Activated T-cell treated with anti-CD3 and anti-CD28 coated beads for 1 hour (primary cell): ENCODE measurements around the gene USP28.
"Not testable (repeated sequence)": the region's sequence is repeated elsewhere in the genome, so short reads cannot be mapped to it uniquely, and the experiment has no call there.

Experiments used
- DNase-seq: peaks from one replicate; pipeline ENCODE4 v3.0.0-alpha.2; 2020; ENCODE audit warnings: low read depth

USP28 gene

DNA sequence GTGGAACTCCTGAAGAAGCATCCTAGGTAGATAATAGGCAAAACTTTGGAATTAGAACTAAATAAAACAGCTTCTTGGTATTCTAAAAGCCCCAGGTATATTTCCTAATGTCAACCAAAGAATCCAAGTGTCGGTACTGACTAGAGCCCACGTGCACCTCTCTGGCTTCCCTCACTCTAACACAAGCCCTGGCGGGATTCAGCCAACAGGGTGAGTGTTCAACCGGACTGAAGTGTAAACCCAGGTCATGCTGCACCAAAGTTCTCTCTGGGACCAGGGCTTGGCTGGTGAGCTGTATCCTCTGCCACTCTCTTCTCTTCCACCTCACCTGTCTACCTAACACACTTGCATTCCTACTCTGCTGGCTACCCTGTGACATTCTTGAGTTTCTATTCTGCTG is 40.1 kb downstream of the USP28 start:
- DNase-seq = no peak

DNA sequence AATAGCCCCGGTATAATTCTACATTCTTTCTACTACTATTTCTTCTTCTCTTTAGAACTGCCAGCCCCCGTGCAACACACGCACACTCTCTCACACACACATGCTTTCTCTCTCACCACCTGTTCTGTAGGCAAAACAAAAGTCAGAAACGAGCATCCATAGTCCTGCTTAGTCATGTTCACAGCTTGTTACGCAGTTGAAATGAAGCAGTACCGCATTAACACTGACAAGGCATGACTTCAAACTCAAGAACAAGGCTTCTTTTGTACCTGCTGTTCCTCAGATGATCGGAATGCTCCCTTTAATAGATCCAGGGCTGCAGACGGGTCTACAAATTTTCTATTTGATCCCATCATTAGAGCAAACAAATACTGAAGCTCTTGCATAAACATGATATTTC is 42.2 kb downstream of the USP28 start:
- no peak for DNase-seq

DNA sequence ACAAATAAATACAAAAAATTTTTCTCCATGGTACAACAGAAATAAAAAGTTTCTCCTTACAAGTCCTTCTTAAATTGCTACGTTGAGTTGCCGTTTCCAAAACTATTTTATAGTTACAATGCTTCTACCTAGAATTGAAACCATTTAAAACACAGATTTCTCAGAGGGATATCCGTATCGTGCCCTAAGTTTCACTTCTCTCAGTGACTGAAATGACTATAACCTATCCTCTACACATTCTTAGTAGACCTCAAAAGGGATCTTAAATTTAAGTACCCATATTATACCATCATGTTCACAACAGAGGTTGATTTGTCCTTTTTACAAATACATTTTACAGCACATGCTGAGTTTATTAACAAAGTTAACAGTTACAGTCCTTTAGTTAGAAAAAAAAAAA is 44.1 kb downstream of the USP28 start:
- no peak for DNase-seq

DNA sequence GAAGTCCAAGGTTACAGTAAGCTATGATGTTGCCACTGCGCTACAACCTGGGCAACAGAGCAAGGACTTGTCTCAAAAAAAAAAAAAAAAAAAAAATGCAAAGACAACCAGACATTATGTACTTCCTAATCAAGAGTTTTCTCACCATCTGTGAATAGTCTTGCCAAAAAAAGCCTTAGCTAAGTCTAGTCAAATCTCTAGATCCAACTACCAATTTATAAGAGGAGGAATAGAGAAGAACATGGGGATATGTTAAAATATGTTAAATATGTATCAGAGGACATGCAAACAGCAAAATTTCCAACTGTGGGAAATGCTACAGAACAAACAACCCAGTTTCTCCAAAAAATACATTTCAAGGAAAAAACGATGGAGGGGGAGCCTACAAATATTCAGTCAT is 45.6 kb downstream of the USP28 start:
- no peak for DNase-seq

DNA sequence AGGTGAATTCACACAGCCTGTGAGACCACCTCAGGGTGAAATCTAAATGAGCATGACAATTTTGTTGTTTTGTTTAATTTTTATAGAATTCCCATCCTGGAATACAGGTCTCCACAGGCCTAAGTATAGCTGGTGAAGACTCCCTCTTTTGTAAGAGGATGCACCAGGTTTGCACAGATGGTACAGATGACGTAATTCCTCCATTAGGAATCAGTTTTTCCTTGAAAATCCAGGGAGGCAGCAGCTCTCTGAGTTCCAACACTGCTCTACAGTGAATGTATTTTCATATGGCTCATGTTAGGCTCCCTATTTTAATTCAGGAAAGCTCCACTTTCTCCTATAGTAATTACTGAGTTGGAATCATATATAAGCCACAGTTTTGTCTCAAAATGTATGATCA is 47.2 kb downstream of the USP28 start:
- no peak for DNase-seq

DNA sequence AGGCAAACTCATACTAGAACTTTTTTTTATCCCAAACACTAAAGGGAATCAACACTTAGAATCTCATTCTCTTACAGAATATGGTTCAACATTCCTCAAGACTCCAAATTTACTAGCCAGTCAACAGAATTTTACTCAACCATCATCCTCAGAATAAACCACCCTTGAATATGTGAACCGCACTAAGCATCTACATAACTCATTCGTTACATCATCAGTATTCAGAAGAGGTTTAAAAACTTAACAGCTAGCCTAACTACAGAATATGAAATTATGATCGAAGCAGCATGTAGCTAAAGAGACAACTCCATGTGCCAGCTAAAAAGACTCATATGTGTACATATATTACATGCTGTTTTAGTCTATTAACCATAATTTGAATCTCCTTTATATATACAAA is 47.9 kb downstream of the USP28 start:
- no peak for DNase-seq

DNA sequence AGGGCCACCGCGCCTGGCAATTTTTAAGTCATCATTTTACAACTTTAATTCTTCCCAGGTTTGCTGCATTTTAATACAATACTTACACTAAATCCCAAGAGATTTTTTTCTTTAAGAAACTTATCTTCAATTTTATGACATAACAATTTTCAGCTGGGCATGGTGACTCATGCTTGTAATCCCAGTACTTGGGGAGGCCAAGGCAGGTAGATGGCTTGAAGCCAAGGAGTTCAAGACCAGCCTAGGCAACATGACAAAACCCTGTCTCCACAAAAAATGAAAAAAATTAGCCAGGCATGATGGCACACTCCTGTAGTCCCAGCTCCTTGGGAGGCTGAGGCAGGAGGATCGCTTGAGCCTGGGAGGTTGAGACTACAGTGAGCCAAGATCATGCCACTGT is 56.9 kb downstream of the USP28 start:
- no peak for DNase-seq

DNA sequence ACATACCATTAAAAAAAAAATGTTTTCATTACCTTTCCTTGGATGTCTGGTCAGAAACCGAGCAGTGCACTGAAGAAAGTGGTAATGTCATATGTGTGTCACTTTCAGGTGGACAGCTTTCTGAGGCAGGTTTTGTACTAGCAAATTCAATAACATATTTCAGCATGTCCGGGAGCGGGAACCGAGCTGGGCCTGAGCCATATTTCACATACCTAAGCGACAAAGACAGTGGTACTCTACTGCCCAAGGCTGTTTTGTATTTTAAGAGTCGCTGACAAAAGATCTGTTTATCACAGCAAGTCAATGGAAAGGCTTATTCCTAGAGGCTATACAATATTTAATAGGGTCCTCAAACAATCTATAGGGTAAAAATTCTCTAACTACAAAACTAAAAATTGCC is 57.7 kb downstream of the USP28 start:
- DNase-seq = no peak

DNA sequence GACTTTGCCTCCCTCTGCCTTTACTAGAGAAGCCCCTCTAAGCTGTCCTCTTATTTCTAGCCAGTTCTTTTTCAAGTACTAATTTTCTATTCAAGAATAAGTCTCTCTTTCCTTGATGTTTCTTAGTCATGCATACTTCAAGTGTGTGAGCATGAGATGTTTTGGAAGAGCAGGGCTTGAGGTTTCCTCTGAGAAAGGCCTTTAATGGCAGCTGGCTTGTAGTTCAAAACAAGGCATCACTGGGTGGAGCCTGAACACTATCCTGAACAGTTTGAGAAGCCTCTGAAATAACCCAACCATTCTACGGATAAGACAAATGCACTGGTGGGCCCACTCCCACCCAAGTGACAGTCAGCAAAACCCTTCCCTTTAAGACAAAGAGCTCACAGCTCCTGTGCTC is 58.2 kb downstream of the USP28 start:
- DNase-seq = no peak

DNA sequence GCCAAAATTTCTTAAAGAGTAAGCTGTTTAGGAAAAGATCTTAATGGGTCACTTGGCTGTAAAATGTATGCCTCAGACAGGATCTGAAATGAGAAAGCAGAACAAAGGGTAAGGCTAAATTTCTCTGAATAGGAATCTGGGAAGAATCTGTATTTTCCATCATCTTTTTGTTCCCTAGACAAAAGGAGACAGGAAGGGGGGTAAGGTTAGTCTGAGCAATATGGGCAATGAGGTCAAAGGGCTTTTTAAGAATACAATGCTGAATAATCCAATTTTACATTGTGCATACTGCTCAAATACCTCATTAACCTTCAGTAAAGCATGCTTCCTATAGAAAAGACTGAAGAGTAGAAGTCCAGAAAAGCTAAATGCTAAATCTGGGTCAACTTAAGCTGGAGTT is 61.2 kb downstream of the USP28 start:
- no peak for DNase-seq

DNA sequence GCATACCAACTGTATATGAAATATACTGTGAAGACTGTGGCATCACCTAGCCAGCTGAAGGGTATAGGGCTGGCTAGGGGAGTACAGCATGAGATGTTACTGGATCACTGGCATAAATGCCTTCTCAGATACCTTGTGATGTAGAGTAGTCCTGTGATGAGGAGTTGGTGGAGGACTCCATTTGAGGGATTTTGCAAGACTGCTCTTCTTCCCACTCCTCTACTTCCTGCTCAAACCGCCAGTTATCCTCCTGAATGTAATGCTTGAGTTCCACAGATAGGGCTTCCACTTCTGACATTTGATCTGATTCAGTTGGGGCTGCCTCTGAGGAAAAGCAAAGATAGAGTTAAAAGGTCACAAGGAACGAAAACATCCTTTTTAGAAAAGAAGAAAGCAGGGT is 66.4 kb downstream of the USP28 start:
- no peak for DNase-seq

DNA sequence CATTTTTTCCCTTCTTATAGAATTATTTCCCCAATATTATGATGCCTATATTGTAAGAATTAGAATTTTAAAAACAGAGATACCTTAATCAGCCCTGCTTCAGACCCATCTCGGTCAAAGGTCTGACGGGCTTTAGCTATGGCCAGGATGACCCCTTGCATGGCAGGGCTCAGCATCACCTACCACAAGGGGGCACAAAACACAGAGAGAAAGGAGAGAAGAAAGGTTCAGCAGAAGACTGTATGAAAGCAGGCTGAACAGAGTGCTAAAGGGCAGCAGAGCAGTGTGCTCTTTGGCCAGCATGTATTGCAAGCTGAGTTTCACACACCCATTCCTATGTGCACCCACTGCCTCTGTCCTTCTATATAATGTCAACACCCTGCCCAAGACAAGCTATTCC is 69.0 kb downstream of the USP28 start:
- no peak for DNase-seq

DNA sequence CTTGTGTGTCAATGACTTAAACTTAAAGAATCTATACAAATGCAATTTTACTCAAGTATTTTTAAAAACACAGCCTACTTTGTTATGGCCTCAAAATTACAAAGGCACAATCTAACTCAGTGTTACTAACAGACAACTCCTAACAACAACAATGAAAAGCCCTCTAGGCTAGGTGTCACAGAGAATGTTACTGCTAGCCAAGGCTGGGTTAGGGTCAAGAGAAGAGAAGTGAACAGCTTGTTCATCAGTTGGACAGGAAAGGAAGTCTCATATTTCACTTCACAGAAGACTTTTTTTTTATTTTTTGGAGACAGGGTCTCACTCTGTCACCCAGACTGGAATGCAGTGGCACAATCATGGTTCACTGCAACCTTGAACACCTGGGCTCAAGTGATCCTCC is 69.7 kb downstream of the USP28 start:
- no peak for DNase-seq

DNA sequence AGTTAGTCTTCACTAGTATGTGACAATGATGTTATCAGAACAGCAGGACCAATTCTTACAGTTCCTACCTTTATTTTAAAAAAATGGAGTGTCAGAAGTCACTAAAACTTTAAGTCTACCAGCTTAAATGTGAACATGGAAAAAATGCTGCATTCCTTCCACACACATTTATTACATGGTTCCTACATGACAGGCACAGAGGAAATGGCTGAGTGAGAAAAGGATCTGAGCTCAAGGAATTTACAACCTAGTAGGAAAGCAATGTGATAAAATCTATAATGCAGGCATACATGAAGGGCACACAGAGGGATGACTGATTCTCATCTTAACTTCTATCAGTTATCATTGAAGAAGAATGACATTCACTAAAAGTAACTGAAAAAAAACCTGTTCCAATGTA is 72.8 kb downstream of the USP28 start:
- no peak for DNase-seq

DNA sequence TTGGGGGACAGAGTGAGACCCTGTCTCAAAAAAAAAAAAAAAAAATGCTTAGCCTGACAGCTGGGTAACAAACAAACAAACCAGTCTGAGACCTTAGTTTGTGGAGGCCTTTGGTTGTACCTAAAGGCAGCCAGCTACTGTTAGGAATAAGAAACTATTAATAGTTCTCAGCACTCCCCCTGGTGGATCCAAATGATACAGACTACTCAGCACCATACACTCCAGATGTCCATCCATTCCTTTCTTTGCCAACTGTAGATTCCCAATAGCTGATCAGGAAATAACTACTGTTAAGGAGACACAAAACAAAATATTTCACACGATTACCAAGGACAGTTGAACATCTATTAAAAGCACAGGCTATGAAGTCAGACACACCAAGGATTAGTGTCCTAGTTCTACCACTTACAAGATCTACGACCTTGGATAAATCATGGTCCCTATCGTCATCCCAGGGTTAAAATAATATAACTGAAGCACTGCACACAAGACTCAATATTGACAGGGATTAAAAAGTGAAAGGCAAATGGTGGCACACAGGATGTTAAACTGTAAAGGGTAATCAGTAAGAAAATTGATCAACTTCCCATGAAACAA is 78.6 kb downstream of the USP28 start:
- DNase-seq = no peak

DNA sequence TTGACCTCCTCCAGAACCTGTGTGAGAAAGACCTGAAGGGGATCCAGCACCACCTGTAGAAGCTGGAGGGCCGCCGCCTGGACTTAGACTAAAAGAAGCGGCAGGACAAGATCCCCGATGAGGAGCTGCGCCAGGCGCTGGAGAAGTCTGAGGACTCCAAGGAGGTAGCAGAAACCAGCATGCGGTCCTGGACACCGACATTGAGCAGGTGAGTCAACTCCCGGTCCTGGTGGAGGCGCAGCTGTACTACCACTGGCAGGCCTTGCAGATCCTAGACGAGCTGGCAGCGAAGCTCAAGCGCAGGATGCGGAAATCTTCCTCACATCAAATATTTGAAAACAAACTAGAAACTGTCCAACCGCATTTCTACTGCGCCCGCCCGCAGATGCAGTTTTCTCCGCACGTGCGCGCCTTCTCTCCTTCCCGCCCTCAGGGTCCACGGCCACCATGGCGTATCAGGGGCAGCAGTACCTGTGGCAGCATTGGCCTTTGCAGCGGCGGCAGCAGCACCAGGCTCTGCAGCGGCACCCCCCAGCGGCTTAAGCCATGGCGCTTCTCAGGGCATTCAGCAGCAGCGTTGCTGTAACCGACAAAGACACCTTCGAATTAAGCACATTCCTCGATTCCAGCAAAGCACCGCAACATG is 85.6 kb downstream of the USP28 start:
- no peak for DNase-seq

DNA sequence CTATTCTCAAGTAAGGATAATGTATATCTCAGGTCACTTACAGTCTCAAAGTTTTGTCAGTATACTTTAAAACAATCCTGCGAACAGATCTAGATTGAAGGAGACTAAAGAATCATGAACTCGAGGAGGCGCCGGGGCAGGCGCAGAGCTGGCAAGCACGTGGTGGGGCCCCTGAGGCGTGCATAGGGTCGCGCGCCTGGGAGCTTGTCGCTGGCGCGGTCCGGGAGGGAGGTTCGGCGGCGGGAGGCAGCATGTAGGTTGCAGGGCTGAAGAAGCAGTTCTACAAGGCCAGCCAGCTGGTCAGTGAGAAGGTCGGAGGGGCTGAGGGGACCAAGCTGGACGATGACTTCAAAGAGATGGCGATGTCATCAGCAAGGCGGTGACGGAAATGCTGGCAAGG is 86.4 kb downstream of the USP28 start:
- not testable (repeated sequence) for DNase-seq

DNA sequence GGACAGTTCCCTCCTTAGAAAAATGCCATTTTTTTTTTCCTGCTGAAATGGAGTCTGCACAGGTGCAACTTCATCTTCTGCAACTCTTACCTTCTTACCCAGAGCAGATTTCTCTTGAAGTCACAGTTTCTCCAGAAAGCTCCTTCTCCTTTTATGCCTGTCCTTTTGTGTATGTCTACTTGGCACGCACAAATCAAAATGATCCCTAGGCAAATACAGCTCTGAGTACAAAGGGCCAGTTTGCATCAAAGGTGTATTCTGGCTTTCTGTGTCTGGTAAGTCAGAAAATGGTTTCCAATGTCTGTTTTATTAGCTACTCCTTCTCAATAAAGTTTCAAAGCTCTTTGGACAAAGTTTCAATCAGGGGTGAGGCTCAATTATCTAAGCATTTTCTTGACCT is 93.2 kb downstream of the USP28 start:
- no peak for DNase-seq

DNA sequence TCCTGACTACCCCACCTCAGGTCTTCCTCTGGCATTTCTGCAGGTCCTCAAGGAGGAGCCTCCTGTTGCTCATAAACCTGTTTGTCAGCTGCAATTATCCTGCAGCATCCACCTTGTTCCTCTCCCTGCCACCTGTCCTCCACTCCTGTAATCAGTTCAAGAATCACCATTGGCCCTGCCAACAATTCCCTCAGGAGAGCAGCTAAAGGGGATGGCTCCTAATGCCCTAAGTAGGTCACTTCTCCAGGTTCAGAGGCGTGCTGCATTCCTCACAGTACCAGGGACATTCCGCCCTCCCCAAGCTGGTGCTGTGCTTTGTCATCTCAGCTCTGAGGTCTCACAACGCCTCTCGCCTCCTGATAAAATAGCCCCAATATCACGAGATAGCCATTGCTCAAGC is 93.7 kb downstream of the USP28 start:
- no peak for DNase-seq

DNA sequence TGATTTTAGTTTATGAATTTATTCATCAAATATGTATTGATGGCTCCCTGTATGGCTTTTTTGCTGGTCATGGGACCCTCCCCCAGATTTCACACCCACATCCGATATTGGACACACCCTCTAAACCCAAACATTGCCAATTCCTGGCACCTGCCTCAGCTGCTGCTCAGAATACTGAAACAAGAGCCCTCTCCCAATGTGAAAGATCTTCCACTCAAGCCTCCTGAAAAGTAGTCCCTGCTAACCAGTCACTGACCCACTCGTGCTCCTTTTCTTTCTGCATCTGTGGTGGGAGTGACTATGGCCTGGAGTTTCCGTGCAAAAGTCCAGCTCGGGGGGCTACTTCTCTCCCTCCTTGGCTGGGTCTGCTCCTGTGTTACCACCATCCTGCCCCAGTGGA is 95.9 kb downstream of the USP28 start, which contains the start of gene CLDN25:
CLDN25 (plus strand) TSS at position 301 of the 400 bp plus-strand sequence; CDS start at position 301, 0 bp downstream.
- DNase-seq = no peak

DNA sequence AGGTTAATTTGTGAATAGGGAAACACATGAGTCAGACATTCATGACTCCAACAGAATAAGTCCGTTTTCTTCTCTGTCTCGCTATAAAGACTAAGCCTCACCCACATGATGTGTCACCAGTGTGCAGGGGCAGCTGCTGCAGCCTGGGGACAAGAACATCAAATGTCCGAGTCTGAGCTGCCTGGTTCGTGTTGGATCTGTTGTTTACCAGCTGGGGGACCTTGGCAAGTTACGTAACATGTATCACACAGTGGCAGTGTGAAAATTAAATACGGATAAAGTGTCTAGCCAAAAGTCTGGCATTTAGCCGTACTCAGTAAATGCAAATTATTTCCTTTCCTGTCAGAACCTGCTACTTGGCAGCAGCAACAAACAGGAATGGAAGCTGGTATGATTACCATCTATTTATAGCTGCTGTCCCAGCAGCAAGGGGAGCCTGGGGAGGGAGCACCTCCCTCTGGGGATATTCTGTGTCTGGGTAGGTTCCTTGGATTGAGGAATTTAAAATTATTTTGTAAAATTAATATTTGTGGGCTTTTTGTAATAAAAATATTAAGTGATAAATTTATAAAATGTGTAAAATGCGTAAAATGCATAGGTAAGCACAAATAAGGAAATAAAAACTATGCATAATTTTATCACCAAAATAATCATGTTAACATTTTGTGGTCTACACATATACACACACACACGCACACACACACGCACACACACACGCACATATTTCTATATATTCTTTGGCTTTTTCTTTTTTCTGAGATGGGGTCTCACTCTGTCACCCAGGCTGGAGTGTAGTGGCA is 97.1 kb downstream of the USP28 start:
- no peak for DNase-seq

DNA sequence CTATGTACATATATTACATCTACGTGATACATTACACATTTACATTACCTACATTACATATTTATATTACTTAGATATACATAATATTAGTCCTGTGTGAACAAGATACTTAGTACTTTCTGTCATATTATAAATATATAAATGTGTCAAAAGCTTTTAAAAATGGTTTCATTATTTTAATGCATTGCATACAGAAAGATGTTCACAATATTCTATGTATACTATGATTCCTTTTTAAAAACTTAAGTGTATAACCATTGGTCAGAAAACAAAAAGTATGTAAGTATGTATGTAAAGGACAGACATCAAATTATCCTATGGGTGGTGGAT is 101.2 kb downstream of the USP28 start:
- DNase-seq = no peak

DNA sequence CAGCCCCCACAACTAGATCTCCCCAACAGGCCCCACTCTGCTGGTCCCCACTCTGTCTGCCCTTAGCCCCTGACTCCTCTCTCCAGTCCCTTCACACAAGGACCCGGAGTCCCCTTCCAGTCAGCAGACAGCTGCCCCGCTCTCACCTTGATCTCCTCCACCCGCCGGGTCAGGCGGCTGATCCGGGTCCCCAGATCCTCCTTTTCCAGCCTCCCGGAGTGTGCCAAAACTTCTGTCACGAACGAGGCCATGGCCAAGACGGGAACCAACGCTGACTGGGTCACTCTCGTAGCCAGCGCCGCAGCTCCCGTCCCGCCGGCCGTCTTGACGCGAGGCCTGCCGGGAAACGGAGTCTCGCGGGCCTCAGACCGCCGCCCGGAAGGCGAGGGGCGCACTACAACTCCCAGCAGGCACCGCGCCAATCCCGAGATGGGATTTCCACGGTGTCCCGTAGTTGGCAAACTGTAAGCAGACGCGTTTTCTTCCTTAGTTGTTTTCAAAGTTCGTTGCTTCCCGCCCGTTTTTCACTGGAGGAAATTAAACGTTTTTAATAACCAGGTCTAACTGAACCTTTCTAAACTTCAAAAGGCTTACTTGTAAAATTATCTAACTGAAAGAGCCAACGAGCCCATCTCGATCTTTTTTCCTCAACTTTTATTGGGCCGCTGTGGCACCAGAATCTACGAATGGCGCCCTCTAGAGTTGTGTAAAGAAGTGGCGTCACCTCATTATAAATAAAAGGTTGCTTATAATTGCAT is 101.8 kb downstream of the USP28 start, which contains the start of gene ZW10:
ZW10 (minus strand) TSS at position 277 of the 758 bp plus-strand sequence; CDS start at position 251, 26 bp downstream.
- DNase-seq = peak; percentile 86
